GM18870 (cell line): ENCODE results near the gene PUS10.
"Not testable (repeated sequence)": the region's sequence is repeated elsewhere in the genome, so short reads cannot be mapped to it uniquely, and the experiment has no call there.

Source experiments
- ATAC-seq: cut with Tn5 transposase; IDR thresholded peaks from one replicate; pipeline ENCODE4 v1.9.1; 2021; ENCODE audit warnings: moderate library complexity; ENCODE audit not compliant: unreplicated experiment

Gene PUS10

GRCh38 chr2:61017556-61018317 lies at the start of gene PUS10, which contains the start of gene PEX13:
Gene PUS10 (minus strand): TSS chr2:61018255. CDS start chr2:61011890, 6,365 bp downstream.
Gene PEX13 (plus strand): TSS chr2:61017720. CDS start chr2:61017760, 40 bp downstream.
- ATAC-seq = peak; percentile 51

GRCh38 chr2:61065714-61066709 lies 48.0 kb upstream of the PUS10 start, which contains the start of gene SANBR:
Gene SANBR (plus strand): TSS chr2:61065871. CDS start chr2:61070351, 4,480 bp downstream.
- peak; percentile 78 for ATAC-seq

GRCh38 chr2:61059382-61059781 lies 41.3 kb upstream of the PUS10 start:
- no peak for ATAC-seq

- no peak for ATAC-seq
These were observed 39.5 kb upstream of the PUS10 start for GRCh38 chr2:61057562-61057961.

- no peak for ATAC-seq
These were observed 37.5 kb upstream of the PUS10 start for GRCh38 chr2:61055557-61055956.

GRCh38 chr2:61045999-61046398 lies 27.9 kb upstream of the PUS10 start:
- no peak for ATAC-seq

- ATAC-seq = no peak
These were observed 27.2 kb upstream of the PUS10 start for GRCh38 chr2:61045226-61045625.

GRCh38 chr2:61044636-61045035 lies 26.6 kb upstream of the PUS10 start:
- no peak for ATAC-seq

GRCh38 chr2:61042807-61043206 lies 24.8 kb upstream of the PUS10 start:
- ATAC-seq = no peak

- ATAC-seq = not testable (repeated sequence)
These were observed 18.6 kb upstream of the PUS10 start for GRCh38 chr2:61036643-61037042.

GRCh38 chr2:61034592-61034991 lies 16.5 kb upstream of the PUS10 start:
- not testable (repeated sequence) for ATAC-seq

GRCh38 chr2:61029533-61029932 lies 11.5 kb upstream of the PUS10 start:
- ATAC-seq = no peak

- ATAC-seq = no peak
These were observed 5.6 kb upstream of the PUS10 start for GRCh38 chr2:61023670-61024069.

- no peak for ATAC-seq
These were observed 3.2 kb upstream of the PUS10 start for GRCh38 chr2:61021228-61021660.

- no peak for ATAC-seq
These were observed 743 bp upstream of the PUS10 start for GRCh38 chr2:61018798-61019197.

- no peak for ATAC-seq
These were observed 282 bp upstream of the PUS10 start for GRCh38 chr2:61018318-61018755.

GRCh38 chr2:61017003-61017555 lies 976 bp downstream of the PUS10 start:
- peak; percentile 54 for ATAC-seq

- ATAC-seq = peak; percentile 11
These were observed 1.6 kb downstream of the PUS10 start for GRCh38 chr2:61016392-61017002.

- no peak for ATAC-seq
These were observed 2.1 kb downstream of the PUS10 start for GRCh38 chr2:61015976-61016375.

GRCh38 chr2:61014763-61015162 lies 3.3 kb downstream of the PUS10 start:
- ATAC-seq = no peak

- ATAC-seq = no peak
These were observed 4.7 kb downstream of the PUS10 start for GRCh38 chr2:61013382-61013781.
